ENCODE measurements around the gene NLRP7.
"Not testable (repeated sequence)": the region's sequence is repeated elsewhere in the genome, so short reads cannot be mapped to it uniquely, and the experiment has no call there.

NLRP7 gene

DNA sequence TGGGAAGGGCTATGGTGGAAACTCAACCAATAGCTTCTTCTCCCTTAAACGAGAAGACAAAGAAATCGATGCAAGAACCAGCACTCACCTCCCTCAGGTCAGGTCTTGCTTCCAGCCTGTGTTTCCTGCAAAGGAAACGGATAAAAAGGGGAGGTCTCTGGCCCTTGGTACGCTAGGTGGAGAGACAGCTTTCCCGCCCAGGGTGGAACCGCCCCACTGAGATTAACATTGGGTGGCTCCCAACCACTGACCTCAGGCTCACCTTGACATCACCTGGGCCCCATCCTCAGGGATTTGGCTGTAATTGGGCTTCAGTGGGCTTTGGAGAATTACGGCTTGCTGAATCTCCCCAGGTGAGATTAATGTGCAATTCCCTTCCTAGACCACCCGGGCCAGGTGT lies at the start of gene NLRP7:
TSS of gene NLRP7 (minus strand) at position 150 of the 400 bp plus-strand sequence.
- no peak for DNase-seq (ENCODE audit: low read depth in 1 of 2, low spot score in 1 of 2)

DNA sequence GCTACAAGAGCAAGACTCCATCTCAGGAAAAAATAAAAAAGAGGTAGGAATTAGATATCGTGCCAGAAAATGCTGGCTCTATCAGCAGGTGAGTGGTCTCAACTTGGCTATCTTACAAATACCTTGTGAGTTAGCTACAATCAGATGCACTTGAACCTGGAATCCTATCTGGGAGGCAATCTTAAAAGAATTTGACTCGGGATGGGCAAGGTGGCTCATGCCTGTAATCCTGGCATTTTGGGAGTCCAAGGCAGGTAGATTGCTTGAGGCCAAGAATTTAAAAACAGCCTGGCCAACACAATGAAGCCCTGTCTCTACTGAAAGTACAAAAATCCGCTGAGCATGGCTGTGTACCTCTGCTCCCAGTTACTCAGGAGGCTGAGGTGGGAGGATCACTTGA lies 48.2 kb upstream of the NLRP7 start:
- no peak for DNase-seq (ENCODE audit: low read depth in 1 of 2, low spot score in 1 of 2)

DNA sequence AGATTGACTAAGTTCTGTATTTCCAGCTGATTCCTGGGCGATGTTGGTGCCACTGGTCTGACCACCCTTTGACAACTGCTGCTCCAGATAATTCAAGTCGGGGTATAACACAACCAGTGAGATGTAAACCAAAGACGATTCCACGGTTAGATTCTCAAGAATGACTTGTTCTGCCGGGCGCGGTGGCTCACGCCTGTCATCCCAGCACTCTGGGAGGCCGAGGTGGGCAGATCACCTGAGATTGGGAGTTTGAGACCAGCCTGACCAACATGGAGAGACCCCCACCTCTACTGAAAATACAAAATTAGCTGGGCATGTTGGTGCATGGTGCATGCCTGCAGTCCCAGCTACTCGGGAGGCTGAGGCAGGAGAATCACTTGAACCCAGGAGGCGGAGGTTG lies 42.2 kb upstream of the NLRP7 start:
- DNase-seq (ENCODE audit: low read depth in 1 of 2, low spot score in 1 of 2) = not testable (repeated sequence)

DNA sequence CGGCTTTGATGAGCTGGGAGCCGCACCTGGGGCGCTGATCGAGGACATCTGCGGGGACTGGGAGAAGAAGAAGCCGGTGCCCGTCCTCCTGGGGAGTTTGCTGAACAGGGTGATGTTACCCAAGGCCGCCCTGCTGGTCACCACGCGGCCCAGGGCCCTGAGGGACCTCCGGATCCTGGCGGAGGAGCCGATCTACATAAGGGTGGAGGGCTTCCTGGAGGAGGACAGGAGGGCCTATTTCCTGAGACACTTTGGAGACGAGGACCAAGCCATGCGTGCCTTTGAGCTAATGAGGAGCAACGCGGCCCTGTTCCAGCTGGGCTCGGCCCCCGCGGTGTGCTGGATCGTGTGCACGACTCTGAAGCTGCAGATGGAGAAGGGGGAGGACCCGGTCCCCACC lies 35.2 kb upstream of the NLRP7 start:
- not testable (repeated sequence) for DNase-seq (ENCODE audit: low read depth in 1 of 2, low spot score in 1 of 2)

DNA sequence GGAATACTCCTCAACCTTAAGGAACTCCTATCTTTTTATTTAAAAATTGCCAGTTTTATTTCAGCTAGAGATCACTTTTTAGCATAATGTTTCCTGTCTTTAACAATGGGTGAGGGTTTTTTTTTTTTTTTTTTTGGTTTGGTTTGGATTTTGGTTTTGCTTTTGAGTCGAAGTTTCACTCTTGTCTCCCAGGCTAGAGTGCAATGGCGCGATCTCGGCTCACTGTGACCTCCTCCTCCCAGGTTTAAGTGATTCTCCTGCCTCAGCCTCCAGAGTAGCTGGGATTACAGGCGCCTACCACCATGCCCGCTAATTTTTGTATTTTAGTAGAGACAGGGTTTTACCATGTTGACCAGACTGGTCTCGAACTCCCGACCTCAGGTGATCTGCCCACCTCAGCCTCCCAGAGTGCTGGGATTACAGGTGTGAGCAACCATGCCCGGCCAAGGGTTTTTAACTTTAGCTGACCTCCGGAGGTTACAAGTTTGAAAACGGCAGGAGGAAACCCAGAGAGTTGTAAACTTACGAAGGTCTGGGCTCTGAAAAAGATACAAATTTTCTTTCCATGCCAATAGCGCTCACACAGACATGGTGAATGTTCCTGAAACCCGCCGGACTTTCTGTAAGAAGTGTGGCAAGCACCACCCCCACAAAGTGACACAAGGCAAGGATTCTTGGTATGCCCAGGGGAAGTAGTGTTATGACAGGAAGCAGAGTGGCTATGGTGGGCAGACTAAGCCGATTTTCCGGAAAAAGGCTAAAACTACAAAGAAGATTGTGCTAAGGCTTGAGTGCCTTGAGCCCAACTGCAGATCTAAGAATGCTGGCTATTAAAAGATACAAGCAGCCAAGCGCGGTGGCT lies 26.1 kb upstream of the NLRP7 start:
- DNase-seq (ENCODE audit: low read depth in 1 of 2, low spot score in 1 of 2) = not testable (repeated sequence)

DNA sequence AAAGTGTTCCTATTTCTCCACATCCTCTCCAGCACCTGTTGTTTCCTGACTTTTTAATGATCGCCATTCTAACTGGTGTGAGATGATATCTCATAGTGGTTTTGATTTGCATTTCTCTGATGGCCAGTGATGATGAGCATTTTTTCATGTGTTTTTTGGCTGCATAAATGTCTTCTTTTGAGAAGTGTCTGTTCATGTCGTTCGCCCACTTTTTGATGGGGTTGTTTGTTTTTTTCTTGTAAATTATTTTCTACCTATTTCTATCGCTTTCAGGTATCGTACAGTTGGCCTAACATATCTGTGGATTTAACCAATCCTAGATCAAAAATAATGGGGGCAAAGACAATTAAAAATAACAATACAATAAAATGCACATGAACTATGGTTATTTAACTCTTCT lies 24.1 kb upstream of the NLRP7 start:
- DNase-seq (ENCODE audit: low read depth in 1 of 2, low spot score in 1 of 2) = not testable (repeated sequence)

DNA sequence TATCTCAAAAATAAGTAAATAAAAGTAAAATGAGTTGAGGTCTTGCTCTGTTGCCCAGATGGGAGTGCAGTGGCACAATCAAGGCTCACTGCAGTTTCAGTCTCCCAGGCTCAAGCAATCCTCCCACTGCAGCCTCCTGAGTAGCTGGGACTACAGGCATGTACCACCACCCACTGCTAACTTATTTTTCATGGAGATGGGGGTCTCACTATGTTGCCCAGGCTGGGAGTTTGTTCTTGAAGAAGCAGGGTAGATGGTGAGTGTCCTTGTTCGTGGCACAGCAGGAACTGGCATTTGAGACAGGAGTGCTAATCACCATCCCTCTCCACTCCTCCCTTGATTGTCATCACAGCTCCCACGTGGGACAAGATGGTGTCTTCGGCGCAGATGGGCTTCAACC lies 22.3 kb upstream of the NLRP7 start:
- no peak for DNase-seq (ENCODE audit: low read depth in 1 of 2, low spot score in 1 of 2)

DNA sequence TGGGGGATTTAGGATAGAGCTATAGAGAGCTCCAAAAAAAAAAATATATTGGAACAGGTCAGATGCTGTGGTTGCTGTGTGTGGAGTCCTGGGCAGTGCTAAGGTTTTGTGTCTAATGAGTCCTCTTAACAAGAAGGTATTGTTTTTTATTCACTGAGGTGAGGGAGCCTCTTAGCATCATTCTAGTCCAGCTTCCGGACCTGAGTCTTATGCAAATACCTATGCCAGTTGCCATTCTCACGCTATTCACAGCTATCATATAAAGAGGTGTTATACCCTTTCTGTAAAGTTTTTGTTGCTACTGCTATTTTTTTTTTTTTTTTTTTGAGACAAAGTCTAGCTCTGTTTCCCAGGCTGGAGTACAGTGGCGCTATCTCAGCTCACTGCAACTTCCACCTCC lies 20.3 kb upstream of the NLRP7 start:
- no peak for DNase-seq (ENCODE audit: low read depth in 1 of 2, low spot score in 1 of 2)

DNA sequence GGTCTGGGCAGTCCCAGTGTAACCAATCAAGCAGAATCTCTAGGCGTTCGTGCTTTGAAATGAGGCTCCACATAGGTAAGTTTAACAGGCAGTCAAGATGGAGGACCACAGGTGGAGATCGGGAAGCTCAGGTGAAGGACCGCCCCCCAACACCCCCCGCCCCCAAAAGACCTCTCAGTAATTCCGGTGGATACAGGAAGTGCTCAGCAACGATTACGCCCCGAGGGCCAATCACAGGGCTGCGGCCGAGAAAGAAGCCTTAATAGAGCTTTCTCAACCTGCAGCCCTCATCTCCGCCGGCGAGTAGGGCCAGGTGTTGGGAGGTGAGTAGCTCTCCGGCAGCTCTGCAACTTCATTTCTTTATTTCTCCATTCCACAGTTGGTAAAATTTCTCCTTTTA lies 17.7 kb upstream of the NLRP7 start:
- not testable (repeated sequence) for DNase-seq (ENCODE audit: low read depth in 1 of 2, low spot score in 1 of 2)

DNA sequence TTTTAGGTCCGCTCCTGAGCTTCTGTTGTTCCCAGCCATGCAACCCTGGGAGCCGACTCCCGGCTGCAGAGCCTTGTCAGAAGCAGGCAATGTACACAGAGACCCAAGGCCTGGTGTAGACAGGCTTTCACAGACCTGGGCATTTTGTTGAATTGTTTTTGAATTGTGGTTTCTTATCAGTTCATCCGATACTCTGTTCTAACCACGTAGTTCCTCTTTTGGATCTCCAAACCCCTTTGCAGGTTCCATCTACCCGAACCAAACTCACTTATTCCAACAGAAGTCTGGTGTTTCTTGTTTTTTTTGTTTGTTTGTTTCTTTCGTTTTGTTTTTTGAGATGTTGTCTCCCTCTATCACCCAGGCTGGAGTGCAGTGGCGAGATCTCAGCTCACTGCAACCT lies 12.5 kb upstream of the NLRP7 start:
- no peak for DNase-seq (ENCODE audit: low read depth in 1 of 2, low spot score in 1 of 2)

DNA sequence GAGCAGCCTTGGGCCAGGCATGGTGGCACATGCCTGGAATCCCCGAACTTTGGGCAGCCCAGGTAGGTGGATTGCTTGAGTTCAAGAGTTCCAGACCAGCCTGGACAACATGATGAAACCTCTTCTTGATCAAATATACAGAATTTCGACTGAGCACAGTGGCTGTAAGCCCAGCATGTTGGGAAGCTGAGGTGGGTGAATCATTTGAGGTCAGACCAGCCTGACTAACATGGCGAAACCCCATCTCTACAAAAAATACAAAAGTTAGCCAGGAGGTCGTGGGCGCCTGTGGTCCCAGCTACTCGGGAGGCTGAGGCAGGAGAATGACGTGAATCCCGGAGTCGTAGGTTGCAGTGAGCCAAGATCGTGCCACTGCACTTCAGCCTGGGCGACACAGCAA lies 8.0 kb upstream of the NLRP7 start:
- DNase-seq (ENCODE audit: low read depth in 1 of 2, low spot score in 1 of 2) = no peak

DNA sequence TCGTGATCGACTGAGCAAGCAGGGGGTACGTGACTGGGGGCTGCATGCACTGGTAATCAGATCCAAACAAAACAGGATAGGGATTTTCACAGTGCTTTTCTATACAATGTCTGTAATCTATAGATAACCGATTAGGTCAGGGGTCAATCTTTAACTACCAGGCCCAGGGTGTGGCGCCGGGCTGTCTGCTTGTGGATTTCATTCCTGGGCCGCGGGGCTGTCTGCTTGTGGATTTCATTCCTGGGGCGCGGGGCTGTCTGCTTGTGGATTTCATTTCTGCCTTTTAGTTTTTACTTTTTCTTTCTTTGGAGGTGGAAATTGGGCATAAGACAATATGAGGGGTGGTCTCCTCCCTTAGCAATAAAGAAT lies 6.0 kb upstream of the NLRP7 start:
- DNase-seq (ENCODE audit: low read depth in 1 of 2, low spot score in 1 of 2) = not testable (repeated sequence)

DNA sequence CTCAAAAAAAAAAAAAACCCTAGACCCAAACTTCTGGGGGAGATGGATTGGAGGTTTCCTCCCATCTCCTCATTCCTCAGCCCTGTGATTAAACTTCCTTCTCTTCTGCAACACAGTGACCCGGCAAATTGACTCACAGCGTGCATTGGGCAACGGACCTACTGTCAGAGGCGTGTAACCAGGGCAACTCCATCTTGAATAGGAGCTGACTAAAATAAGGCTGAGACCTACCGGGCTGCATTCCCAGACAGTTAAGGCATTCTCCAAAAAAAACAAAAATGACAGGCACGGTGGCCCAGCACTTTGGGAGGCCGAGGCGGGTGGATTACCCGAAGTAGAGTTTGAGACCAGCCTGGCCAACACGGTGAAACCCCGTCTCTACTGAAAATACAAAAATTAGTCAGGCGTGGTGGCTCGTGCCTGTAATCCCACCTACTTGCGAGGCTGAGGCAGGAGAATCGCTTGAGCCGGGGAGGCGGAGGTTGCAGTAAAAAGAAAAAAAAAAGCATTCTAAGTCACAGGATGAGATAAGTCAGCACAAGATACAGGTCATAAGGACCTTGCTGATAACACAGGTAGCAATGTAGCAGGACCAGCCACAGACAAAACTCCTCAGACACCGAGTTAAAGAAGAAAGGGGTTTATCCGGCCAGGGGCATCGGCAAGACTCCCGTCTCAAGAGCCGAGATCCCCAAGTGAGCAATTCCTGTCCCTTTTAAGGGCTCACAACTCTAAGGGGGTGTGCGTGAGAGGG lies 5.4 kb upstream of the NLRP7 start:
- no peak for DNase-seq (ENCODE audit: low read depth in 1 of 2, low spot score in 1 of 2)

DNA sequence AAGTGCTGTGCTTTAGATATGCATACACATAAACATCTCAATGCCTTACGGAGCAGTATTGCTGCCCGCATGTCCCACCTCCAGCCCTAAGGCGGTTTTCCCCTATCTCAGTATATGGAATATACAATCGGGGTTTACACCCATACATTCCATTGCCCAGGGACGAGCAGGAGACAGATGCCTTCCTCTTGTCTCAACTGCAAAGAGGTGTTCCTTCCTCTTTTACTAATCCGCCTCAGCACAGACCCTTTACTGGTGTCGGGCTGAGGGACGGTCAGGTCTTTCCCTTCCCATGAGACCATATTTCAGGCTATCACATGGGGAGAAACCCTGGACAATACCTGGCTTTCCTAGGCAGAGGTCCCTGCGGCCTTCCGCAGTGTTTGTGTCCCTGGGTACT lies 3.2 kb upstream of the NLRP7 start:
- not testable (repeated sequence) for DNase-seq (ENCODE audit: low read depth in 1 of 2, low spot score in 1 of 2)

DNA sequence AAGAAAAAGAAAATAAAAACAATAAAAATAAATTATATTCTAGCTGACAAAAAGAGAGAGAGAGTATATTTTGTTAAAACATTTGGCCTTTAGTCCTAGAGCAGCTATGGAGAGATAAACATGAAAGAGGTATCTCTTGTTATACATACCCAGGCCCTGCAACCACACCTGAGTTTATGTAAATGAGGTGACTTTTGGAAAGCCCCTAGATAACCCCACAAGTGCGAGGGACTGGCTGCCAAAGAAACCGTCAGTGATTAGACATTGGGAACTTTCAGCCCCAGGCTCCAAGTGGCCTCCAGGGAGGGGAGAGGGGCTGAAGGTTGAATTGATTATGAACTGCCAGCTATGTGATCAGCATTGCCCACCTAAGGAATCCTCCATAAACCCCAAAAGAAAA lies 2.1 kb upstream of the NLRP7 start:
- DNase-seq (ENCODE audit: low read depth in 1 of 2, low spot score in 1 of 2) = no peak

DNA sequence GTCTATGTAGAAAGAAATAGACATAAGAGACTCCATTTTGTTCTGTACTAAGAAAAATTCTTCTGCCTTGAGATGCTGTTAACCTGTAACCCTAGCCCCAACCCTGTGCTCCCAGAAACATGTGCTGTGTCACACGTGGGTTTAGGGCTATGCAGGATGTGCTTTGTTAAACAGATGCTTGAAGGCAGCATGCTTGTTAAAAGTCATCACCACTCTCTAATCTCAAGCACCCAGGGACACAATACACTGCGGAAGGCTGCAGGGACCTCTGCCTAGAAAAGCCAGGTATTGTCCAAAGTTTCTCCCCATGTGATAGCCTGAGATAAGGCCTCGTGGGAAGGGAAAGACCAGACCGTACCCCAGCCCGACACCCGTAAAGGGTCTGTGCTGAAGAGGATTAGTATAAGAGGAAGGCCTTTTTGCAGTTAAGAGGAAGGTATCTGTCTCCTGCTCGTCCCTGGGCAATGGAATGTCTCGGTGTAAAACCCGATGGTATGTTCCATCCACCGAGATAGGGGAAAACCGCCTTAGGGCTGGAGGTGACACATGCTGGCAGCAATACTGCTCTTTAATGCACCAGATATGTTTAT lies 3.5 kb downstream of the NLRP7 start:
- not testable (repeated sequence) for DNase-seq (ENCODE audit: low read depth in 1 of 2, low spot score in 1 of 2)

DNA sequence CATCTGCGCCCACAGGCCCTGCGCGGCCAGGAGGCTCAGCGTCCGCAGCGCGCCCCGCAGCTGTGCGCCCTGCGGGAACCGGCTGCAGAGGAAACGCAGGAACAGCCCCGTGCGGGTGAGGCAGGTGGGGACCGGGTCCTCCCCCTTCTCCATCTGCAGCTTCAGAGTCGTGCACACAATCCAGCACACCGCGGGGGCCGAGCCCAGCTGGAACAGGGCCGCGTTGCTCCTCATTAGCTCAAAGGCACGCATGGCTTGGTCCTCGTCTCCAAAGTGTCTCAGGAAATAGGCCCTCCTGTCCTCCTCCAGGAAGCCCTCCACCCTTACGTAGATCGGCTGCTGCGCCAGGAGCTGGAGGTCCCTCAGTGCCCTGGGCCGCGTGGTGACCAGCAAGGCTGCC lies 7.8 kb downstream of the NLRP7 start:
- DNase-seq (ENCODE audit: low read depth in 1 of 2, low spot score in 1 of 2) = not testable (repeated sequence)

DNA sequence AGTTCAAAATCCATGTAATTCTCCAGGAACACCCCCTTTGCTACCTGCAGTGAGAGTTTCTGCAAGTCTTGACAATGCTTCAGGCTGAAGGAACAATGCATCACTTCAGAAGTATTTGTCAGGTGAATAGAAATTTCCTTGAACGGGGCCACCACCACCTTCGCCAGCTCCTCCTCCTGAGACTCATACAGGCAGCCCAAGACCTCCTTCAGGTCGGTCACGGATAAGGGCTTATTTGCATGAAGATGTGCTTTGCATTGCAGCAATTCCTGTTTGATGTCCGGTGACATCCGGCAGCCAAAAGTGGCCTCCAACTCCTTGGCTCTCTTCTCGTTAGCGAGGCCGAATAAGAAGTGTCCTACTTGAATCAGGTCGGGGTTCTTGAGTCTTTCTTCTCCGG lies 8.4 kb downstream of the NLRP7 start:
- no peak for DNase-seq (ENCODE audit: low read depth in 1 of 2, low spot score in 1 of 2)

DNA sequence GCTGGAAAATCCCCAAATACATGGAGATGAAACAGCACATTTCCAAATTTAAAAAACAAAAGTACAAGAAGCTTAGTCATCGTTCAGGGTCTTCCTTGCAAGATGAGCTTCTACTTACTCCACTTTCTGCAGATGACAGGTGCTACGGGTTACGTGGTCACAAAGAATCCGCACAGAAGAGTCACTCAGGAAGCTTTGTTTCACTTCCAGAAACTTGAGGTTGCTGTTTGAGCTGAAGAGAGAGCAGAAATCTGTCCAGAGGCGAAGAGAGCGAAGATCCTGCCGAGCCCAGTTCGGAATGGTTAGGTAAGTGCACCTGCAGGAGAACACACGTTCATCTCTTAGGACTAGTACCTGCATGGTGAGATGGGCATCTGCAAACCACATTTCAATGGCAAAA lies 9.4 kb downstream of the NLRP7 start:
- DNase-seq (ENCODE audit: low read depth in 1 of 2, low spot score in 1 of 2) = no peak

DNA sequence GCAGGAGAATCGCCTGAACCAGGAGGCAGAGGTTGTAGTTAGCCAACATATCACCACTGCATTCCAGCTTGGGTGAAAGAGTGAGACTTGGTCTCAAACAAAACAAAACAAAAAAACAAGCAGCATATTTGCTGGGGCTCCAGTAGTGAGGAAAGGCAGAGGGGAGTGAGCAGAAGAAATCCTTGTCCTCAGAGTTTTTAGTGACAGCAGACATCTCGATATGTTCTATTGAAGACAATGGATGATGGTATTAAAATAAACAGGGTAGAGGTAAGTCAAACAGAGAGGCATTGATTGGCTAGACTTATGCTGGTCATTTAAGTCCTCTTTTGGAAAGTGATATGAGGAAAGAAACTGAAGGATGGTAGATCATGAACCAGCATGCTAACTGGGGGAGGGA lies 19.0 kb downstream of the NLRP7 start:
- no peak for DNase-seq (ENCODE audit: low read depth in 1 of 2, low spot score in 1 of 2)

DNA sequence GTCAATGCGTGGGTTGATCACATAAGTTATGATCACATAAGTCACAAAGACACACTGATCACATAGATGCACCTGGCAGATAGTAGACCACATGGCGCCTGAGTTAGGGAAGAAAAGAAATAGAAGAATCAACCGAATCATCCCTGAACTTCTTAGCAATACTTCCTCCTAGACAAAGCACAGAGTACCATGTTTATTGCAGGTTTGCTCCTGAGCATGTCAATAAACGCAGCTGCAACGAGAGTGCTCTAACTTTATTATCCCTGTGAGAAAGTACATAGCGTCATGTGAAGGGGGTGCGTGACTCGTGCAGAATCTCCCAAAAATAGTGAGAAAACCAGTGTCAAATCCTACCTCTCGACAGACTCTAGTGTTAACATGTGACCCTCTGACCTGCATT lies 24.1 kb downstream of the NLRP7 start:
- DNase-seq (ENCODE audit: low read depth in 1 of 2, low spot score in 1 of 2) = no peak

DNA sequence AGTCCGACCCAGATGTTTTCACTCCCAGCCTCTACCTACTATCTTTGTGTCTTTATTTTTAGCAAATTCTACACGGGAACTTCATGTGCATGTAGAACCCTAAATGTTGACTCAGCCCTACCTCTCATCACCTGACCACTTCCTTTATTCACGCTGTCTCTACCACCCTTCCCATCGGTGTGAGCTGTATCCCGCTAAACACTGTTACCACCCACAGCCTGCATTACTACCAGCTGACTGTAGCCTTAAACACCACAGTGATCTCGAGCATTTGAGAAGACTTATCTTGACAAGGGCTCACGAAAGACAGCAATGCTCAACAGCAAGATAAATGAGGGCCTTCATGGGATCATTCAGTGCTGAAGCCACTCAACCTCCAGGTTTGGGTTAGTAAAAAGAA lies 26.2 kb downstream of the NLRP7 start:
- no peak for DNase-seq (ENCODE audit: low read depth in 1 of 2, low spot score in 1 of 2)

All from activated CD4-positive, alpha-beta T cell treated with anti-CD3 and anti-CD28 coated beads, Interleukin-2, amount 50 U/mL, for 24 hours (primary cell).